Stimulated activated CD4-positive, alpha-beta T cell treated with anti-CD3 and anti-CD28 coated beads, Interleukin-15, amount 100 ng/mL, for 1 hour (primary cell): ENCODE data around the gene MCTP1.

Experiments
- DNase-seq, 2 donors: peaks; one replicate each; pipeline ENCODE4 v3.0.0-alpha.2; 2020; ENCODE audit warnings: low read depth in 1 of 2, low spot score in 1 of 2

Gene MCTP1

GRCh38 chr5:95124731-95125130 is 160.2 kb downstream of the MCTP1 start:
- DNase-seq: no peak

GRCh38 chr5:95124101-95124500 is 160.8 kb downstream of the MCTP1 start:
- DNase-seq: no peak

GRCh38 chr5:95114902-95115301 is 170.0 kb downstream of the MCTP1 start:
- DNase-seq: no peak

- DNase-seq: no peak
Measured at GRCh38 chr5:95114305-95114704, 170.6 kb downstream of the MCTP1 start.

GRCh38 chr5:95113489-95113888 is 171.4 kb downstream of the MCTP1 start:
- DNase-seq: no peak

- no peak for DNase-seq
Measured at GRCh38 chr5:95111141-95111540, 173.8 kb downstream of the MCTP1 start.

- DNase-seq: no peak
Measured at GRCh38 chr5:95110118-95110517, 174.8 kb downstream of the MCTP1 start.

- no peak for DNase-seq
Measured at GRCh38 chr5:95107138-95107537, 177.8 kb downstream of the MCTP1 start.

GRCh38 chr5:95105638-95106037 is 179.3 kb downstream of the MCTP1 start:
- no peak for DNase-seq

- no peak for DNase-seq
Measured at GRCh38 chr5:95102687-95103086, 182.2 kb downstream of the MCTP1 start.

- DNase-seq: no peak
Measured at GRCh38 chr5:95102080-95102479, 182.8 kb downstream of the MCTP1 start.

GRCh38 chr5:95100551-95100950 is 184.3 kb downstream of the MCTP1 start:
- no peak for DNase-seq

- no peak for DNase-seq
Measured at GRCh38 chr5:95098012-95098411, 186.9 kb downstream of the MCTP1 start.

- DNase-seq: no peak
Measured at GRCh38 chr5:95093211-95093610, 191.7 kb downstream of the MCTP1 start.

GRCh38 chr5:95090774-95091173 is 194.1 kb downstream of the MCTP1 start:
- no peak for DNase-seq

- no peak for DNase-seq
Measured at GRCh38 chr5:95087816-95088317, 197.0 kb downstream of the MCTP1 start.

GRCh38 chr5:95086927-95087815 is 197.7 kb downstream of the MCTP1 start:
- no peak for DNase-seq

- no peak for DNase-seq
Measured at GRCh38 chr5:95084757-95085156, 200.1 kb downstream of the MCTP1 start.

GRCh38 chr5:95083606-95084005 is 201.3 kb downstream of the MCTP1 start:
- DNase-seq: no peak

GRCh38 chr5:95081982-95082381 is 202.9 kb downstream of the MCTP1 start:
- no peak for DNase-seq

GRCh38 chr5:95081500-95081960 is 203.4 kb downstream of the MCTP1 start:
- no peak for DNase-seq

GRCh38 chr5:95080441-95080840 is 204.5 kb downstream of the MCTP1 start:
- DNase-seq: no peak

GRCh38 chr5:95080030-95080429 is 204.9 kb downstream of the MCTP1 start:
- no peak for DNase-seq
